ENCODE results near the gene CYP1B1.
"Not testable (repeated sequence)": the region's sequence is repeated elsewhere in the genome, so short reads cannot be mapped to it uniquely, and the experiment has no call there.

CYP1B1 gene

GRCh38 chr2:38075507-38076151 is at the start of gene CYP1B1:
TSS of gene CYP1B1 (minus strand) at chr2:38076151. CDS start at chr2:38075388, 763 bp downstream.
- no peak for DNase-seq (ENCODE audit: low read depth in 3 of 3, low spot score in 1 of 3)

GRCh38 chr2:38125007-38125406 is 49.1 kb upstream of the CYP1B1 start:
- no peak for DNase-seq (ENCODE audit: low read depth in 3 of 3, low spot score in 1 of 3)

- DNase-seq (ENCODE audit: low read depth in 3 of 3, low spot score in 1 of 3) = no peak
These were observed 48.0 kb upstream of the CYP1B1 start for GRCh38 chr2:38123911-38124310.

- no peak for DNase-seq (ENCODE audit: low read depth in 3 of 3, low spot score in 1 of 3)
These were observed 46.4 kb upstream of the CYP1B1 start for GRCh38 chr2:38122344-38122743.

GRCh38 chr2:38121481-38121880 is 45.5 kb upstream of the CYP1B1 start:
- DNase-seq (ENCODE audit: low read depth in 3 of 3, low spot score in 1 of 3) = no peak

- DNase-seq (ENCODE audit: low read depth in 3 of 3, low spot score in 1 of 3) = no peak
These were observed 44.9 kb upstream of the CYP1B1 start for GRCh38 chr2:38120829-38121228.

GRCh38 chr2:38120264-38120592 is 44.3 kb upstream of the CYP1B1 start:
- no peak for DNase-seq (ENCODE audit: low read depth in 3 of 3, low spot score in 1 of 3)

- no peak for DNase-seq (ENCODE audit: low read depth in 3 of 3, low spot score in 1 of 3)
These were observed 40.8 kb upstream of the CYP1B1 start for GRCh38 chr2:38116762-38117161.

GRCh38 chr2:38115216-38116032 is 39.5 kb upstream of the CYP1B1 start:
- DNase-seq (ENCODE audit: low read depth in 3 of 3, low spot score in 1 of 3) = peak in 1 of 3 donors; percentile 52

GRCh38 chr2:38113981-38114708 is 38.2 kb upstream of the CYP1B1 start:
- no peak for DNase-seq (ENCODE audit: low read depth in 3 of 3, low spot score in 1 of 3)

- no peak for DNase-seq (ENCODE audit: low read depth in 3 of 3, low spot score in 1 of 3)
These were observed 37.1 kb upstream of the CYP1B1 start for GRCh38 chr2:38113051-38113450.

- not testable (repeated sequence) for DNase-seq (ENCODE audit: low read depth in 3 of 3, low spot score in 1 of 3)
These were observed 35.4 kb upstream of the CYP1B1 start for GRCh38 chr2:38111350-38111749.

GRCh38 chr2:38109732-38110181 is 33.8 kb upstream of the CYP1B1 start:
- DNase-seq (ENCODE audit: low read depth in 3 of 3, low spot score in 1 of 3) = no peak

GRCh38 chr2:38108907-38109731 is 33.2 kb upstream of the CYP1B1 start:
- no peak for DNase-seq (ENCODE audit: low read depth in 3 of 3, low spot score in 1 of 3)

GRCh38 chr2:38107738-38108410 is 31.9 kb upstream of the CYP1B1 start:
- DNase-seq (ENCODE audit: low read depth in 3 of 3, low spot score in 1 of 3) = no peak

GRCh38 chr2:38106405-38107094 is 30.6 kb upstream of the CYP1B1 start:
- no peak for DNase-seq (ENCODE audit: low read depth in 3 of 3, low spot score in 1 of 3)

GRCh38 chr2:38105922-38106321 is 30.0 kb upstream of the CYP1B1 start:
- DNase-seq (ENCODE audit: low read depth in 3 of 3, low spot score in 1 of 3) = no peak

GRCh38 chr2:38104598-38104997 is 28.6 kb upstream of the CYP1B1 start:
- DNase-seq (ENCODE audit: low read depth in 3 of 3, low spot score in 1 of 3) = no peak

GRCh38 chr2:38100328-38100727 is 24.4 kb upstream of the CYP1B1 start:
- DNase-seq (ENCODE audit: low read depth in 3 of 3, low spot score in 1 of 3) = no peak
